NCI-H1436 treated with DMSO at 0.1 percent for 48 hours (cell line): Measurements from ENCODE around the gene MMAA.
"Not testable (repeated sequence)": the region's sequence is repeated elsewhere in the genome, so short reads cannot be mapped to it uniquely, and the experiment has no call there.

Experiments used
- DNase-seq: peaks from one replicate; lab custom pipeline; 2025; lab: John Stamatoyannopoulos, UW

Gene MMAA

GRCh38 chr4:145635117-145635516 lies 15.9 kb downstream of the MMAA start:
- no peak for DNase-seq

GRCh38 chr4:145635630-145636029 lies 16.4 kb downstream of the MMAA start:
- no peak for DNase-seq

GRCh38 chr4:145639186-145639698 lies 20.1 kb downstream of the MMAA start:
- DNase-seq, result no peak

- not testable (repeated sequence) for DNase-seq
These were observed 21.1 kb downstream of the MMAA start for GRCh38 chr4:145640236-145640635.

GRCh38 chr4:145643295-145643694 lies 24.1 kb downstream of the MMAA start:
- no peak for DNase-seq

GRCh38 chr4:145644699-145645098 lies 25.5 kb downstream of the MMAA start:
- DNase-seq, result no peak

- DNase-seq, result no peak
These were observed 37.0 kb downstream of the MMAA start for GRCh38 chr4:145656156-145656555.

GRCh38 chr4:145660064-145660463 lies 40.9 kb downstream of the MMAA start:
- no peak for DNase-seq

GRCh38 chr4:145663194-145663593 lies 44.0 kb downstream of the MMAA start:
- no peak for DNase-seq

GRCh38 chr4:145665773-145666172 lies 46.6 kb downstream of the MMAA start:
- no peak for DNase-seq

- DNase-seq, result no peak
These were observed 51.2 kb downstream of the MMAA start for GRCh38 chr4:145670422-145670821.

GRCh38 chr4:145679520-145679919 lies 60.3 kb downstream of the MMAA start:
- DNase-seq, result peak; percentile 56

GRCh38 chr4:145679991-145680455 lies 60.8 kb downstream of the MMAA start, which contains the start of gene C4orf51:
TSS of gene C4orf51 (plus strand) at chr4:145680146. CDS start at chr4:145680204, 58 bp downstream.
- DNase-seq, result no peak

GRCh38 chr4:145680902-145681301 lies 61.7 kb downstream of the MMAA start:
- DNase-seq, result no peak

- DNase-seq, result no peak
These were observed 62.3 kb downstream of the MMAA start for GRCh38 chr4:145681518-145681917.

- DNase-seq, result no peak
These were observed 62.8 kb downstream of the MMAA start for GRCh38 chr4:145681956-145682355.

- no peak for DNase-seq
These were observed 67.8 kb downstream of the MMAA start for GRCh38 chr4:145686991-145687390.

- no peak for DNase-seq
These were observed 71.4 kb downstream of the MMAA start for GRCh38 chr4:145690610-145691009.

- DNase-seq, result not testable (repeated sequence)
These were observed 72.2 kb downstream of the MMAA start for GRCh38 chr4:145691416-145691815.

- no peak for DNase-seq
These were observed 75.7 kb downstream of the MMAA start for GRCh38 chr4:145694929-145695328.

- DNase-seq, result no peak
These were observed 78.1 kb downstream of the MMAA start for GRCh38 chr4:145697332-145697731.

GRCh38 chr4:145698507-145698906 lies 79.3 kb downstream of the MMAA start:
- no peak for DNase-seq

- DNase-seq, result no peak
These were observed 84.8 kb downstream of the MMAA start for GRCh38 chr4:145703850-145704497.

- peak; percentile 86 for DNase-seq
These were observed 90.2 kb downstream of the MMAA start for GRCh38 chr4:145709336-145709735.
